T-helper 2 cell (primary cell): ENCODE data around the gene RELN.
"Not testable (repeated sequence)": the region's sequence is repeated elsewhere in the genome, so short reads cannot be mapped to it uniquely, and the experiment has no call there.

Experiments used
- DNase-seq, 5 experiments: peaks; one replicate each; pipeline versions ENCODE4 v3.0.0 to v3.0.0-alpha.2; 2012 to 2022

Gene RELN

DNA sequence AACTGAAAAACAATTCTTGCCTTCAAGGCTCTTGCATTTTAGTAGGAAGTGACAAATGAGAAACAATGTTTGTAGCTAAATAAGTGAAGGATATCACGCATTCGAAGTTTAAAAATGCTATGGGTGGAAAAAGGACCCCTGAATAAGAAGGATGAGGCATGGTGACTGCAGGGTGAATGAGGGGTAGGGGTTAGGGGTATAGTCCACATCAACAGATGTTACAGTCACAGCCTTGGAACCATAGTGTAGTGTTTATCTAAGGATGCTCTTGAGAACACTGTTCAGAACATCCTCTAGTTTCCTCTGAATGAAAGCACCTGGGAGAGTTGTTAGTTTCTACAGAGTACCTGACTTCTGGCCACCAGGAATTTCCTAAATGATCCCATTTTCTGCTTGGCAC lies 157.0 kb downstream of the RELN start:
- no peak for DNase-seq

DNA sequence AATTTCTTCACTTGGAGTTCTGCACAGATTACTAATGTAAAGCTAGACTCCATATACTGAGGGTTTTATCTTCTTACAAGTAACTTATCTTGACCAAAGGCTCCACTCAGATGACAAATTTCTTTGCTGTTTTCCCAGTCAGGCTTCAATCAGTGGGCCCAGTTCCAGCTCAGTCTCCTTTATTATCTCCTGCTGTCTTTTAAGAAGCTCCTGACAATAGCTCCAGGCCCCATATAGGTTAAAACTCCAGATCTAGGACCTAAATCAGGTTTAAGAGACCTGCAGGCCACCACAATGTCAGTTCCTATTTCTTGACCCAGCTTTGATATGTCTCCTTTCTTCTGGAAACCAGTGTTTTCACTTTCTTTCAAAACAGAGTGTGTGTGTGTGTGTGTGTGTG lies 165.2 kb downstream of the RELN start:
- no peak for DNase-seq

DNA sequence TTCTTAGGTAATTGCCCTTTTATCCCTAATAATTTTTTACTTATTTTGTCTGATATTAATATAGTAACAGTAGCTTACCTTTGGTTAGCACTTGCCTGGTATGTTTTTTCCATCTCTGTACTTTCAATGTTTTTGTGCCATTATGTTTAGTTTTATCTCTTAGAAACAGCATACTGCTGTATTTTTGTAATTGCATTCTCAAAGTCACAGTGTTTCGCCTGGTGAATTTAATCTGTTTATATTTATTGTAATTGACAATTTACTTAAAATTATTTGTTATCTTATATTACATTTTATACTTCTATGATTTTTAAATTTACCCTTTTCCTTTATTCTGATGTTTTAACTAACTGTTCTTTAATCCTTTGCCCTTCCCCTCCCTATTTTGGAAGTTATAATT lies 166.4 kb downstream of the RELN start:
- DNase-seq: no peak

DNA sequence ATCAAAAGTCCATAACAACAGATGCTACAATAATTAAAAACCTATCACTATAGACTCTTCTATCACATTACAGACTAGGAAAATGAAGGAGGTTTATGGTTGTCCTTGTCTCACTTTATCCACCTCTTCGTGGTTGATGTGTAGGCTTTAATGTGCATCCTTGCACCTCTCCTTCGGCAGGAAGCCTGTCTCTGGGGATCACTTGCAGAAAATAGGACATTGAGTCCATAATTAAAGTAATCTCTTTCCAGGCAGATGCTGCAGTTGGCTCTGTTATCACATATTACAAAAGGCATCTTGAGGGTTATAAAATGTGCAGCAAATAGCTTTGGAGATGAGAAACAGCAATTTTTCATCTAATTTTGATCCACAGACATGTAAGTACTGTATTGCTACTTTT lies 168.4 kb downstream of the RELN start:
- no peak for DNase-seq

DNA sequence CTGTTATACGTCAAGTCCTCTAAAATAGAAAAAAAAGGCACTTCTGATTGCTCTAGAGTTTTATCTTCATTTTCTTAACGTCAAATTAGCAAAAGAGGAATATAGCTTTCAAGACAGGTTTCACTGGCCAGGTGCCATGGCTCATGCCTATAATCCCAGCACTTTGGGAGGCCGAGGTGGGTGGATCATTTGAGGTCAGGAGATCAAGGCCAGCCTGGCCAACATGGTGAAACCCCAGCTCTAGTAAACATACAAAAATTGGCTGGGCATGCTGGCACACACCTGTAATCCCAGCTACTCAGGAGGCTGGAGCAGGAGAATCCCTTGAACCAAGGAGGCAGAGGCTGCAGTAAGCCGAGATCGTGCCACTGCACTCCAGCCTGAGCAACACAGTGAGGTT lies 173.5 kb downstream of the RELN start:
- not testable (repeated sequence) for DNase-seq

DNA sequence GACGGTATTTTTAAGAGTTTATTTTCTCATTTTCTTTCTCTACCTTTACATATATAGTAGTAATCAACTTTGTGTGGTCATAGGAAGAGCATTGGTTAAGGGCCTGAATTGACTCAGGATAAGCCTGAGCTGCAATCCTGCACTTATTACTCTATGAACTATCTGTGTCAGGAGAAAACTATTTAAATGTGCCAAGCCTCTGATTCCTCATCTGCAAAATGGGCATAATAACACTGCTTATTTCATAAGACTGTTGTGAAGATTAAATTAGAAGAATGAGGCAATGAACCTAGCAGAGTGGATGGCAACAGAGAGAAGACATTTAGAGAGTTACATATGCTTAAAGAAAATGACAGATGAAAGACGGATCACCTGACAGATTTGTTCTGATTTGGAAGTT lies 175.5 kb downstream of the RELN start:
- DNase-seq: no peak

DNA sequence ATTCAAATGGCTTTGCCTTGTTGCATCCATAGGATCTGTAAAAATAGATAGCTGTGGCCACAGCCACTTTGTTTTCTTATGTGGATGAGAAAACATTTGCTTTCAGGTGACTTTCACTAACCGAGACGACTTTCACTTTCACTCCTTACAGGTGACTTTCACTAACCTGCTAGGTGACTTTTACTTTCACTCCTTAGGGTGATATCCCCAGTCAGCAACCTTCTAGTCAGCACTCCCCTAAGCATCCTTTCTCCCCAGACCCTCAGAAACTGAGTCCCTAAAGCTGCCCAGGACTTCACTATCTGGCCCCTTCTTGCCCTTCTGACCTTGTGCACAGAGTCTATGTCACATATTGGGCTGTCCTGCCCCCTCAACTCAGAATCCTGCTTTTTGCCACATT lies 177.5 kb downstream of the RELN start:
- peak in 1 of 5 experiments; percentile 26 for DNase-seq

DNA sequence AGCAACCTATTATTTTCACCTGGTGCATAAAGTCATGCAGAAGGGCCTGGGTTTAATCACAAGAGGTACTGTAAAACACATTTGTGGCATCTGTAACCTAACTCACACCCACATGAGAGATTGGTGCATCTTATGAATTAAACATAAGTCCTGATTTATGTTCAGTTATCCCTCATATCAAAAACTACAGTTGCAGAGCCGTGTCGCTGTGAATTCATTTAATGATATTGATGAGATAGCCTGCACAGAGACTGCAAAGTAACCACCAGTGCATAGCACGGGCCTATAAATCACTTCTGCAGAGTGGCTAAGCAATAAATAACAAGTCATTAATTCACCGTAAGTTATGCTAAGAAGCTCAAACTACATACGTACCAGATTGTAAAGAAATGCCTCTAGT lies 178.2 kb downstream of the RELN start:
- no peak for DNase-seq

DNA sequence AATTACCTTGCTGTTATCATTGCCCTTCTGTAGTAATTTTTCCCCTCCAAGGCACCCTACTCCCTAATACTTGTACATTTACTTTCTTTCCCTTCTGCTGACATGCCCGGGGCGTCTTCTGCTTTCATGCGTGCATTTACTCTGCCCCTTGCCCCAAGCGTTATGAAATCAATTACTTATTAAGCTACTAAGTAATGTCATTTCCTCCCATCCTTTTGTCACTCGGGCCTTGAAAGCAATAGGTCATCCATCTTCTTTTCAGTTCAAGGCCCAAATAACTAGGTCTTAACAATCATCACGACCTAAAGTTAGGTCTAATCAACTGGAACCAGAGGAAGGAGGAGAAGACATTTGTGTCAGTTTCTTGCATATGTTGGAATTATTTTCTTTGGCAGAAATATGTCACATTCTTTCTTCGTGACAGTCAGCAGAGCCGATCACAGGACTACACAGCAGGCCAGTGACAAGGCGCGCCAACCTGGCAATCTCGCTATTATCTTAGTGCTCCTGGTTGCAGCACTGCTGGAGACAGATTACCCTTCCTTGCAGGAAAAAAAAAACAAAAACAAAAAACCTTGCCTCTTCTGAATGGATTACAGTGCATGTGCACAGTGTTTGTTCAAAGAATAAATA lies 179.2 kb downstream of the RELN start:
- DNase-seq: no peak

DNA sequence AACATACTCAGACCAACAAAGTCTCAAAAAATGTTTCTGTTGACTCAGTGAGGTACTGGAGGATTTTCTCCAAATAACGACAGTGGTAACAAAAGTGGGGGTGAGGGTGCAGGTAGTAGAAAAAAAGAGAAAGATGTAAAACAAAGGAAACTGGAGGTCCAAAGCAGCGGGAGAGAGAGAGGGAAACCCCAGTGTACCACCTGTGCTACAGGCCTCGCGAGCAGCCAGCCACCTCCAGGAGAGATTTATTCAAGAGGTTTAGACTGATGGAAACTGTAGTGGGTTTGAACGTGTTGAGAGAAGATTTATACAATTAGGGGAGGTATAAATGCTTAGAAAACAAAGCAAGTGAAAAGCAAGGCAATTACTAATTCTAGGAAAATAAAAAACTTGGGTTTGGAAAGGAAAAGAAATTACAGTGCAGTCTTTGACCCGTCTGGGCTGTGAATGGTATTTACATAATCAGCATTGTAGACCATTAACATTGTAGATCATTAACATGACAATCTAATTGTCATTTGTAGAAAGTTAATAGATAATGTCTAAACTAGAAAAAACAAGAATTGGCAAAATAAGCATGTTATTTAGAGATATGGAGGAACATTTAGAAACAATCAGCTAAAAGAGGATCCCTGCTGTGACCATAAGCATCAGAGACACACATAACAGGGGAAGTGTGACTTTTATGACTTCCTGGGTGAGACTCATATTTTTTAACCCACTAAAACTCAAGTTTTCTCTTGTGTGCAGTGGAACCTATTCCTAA lies 180.0 kb downstream of the RELN start:
- DNase-seq: no peak

DNA sequence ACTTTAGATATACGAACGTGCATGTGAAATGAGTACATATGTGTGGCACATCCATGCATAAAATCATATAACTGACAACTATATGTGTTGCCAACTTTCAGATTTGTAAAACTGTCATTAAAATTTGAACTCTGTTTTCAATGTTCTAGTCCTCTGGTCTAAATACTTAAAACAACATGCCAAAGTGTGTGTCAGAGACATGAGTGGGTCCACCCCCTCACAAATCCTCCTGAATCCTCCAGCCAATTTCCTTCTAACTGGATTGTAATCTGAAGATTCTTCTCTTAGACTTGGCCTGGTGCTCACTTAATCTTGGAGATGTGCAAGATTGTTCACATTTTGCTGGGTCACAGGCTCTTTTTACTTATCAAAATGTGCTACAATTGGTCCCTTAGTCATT lies 184.1 kb downstream of the RELN start:
- no peak for DNase-seq

DNA sequence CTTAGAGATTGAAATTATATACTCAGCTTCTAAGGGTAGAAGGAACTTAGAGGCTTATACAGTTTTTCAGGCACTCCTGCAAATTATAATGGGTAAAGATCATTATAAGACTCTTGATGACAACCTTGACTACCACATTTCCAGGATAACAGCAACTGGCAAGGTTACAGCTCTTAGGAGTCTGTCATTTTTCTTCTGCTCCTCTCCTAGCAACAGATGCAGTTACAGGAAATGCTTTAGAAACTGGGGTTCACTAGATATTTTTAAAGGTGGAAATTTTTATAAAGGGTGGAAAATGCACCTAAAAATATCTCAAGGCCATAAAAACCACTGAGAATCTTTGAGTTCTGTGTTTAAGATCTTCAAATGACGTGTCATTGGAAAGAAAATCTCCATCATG lies 185.8 kb downstream of the RELN start:
- DNase-seq: no peak

DNA sequence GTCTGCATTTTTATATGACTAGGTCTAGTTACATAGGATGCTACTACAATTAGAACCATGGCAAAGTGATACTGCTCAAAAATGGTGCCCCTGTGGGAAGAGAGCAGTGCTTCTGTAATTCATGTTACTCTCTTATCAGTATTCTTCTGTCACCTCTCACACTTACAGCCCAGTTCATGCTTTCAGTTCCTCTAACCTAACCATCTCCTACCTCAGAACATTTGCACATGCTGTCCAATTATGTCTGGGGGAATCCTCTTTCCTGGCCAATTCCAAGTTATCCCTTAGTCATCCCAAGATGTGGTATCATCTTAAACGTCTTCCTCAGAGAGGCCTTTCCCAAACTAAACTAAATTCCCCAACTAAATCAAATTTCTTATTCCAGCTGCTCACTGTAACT lies 190.2 kb downstream of the RELN start:
- no peak for DNase-seq

DNA sequence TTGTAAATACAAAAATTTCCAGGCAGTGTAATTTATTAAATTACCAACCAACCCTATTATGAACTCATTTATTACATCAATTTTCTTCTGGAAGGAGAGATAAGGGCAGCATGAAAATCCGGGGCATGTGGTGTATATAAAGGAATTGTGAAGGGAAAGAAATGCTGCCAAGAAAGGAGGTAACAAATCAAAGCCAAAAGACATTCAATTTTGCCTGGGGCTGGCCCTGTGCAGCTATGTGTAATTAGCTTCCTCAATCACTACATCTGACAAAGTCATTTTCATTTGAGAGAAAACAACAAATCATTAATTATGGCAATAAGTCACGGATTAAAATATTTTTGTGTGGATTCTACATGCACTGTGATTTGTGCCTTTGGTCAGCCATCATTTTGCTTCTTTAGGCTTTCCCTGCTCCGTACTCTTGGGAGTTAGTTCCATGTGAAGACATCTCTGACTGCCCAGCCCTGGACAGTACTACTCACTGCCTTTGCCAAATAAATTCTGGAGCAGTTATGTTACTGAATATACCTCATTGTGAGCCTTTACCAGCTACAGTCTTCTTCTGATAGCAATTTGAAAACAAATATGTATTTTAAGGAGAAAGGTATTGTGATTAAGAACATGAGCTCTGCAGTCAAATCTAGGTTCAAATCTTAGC lies 191.7 kb downstream of the RELN start:
- no peak for DNase-seq

DNA sequence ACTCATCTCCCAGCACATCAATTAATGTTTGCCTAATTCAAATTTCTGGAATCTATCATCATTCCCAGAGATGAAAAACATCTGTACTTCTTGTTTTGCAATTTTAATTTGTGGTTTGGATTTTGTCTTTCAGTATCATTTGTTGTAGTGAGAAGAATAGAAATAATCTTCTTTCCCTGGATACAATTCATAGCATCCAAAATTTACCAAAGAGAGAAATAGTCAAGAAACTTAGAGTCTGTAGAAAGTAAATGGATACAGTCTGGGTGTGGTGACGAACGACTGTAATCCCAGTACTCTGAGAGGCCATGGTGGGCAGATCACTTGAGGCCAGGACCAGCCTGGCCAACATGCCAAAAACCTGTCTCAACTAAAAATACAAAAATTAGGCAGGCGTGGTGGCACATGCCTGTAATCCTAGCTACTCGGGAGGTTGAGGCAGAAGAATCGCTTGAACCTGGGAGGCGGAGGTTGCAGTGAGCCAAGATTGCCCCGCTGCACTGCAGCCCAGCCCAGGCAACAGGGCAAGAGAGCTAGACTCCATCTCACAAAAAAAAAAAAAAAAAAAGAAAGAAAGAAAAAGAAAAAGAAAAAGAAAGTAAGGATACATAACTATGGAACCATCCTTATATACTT lies 193.0 kb downstream of the RELN start:
- no peak for DNase-seq

DNA sequence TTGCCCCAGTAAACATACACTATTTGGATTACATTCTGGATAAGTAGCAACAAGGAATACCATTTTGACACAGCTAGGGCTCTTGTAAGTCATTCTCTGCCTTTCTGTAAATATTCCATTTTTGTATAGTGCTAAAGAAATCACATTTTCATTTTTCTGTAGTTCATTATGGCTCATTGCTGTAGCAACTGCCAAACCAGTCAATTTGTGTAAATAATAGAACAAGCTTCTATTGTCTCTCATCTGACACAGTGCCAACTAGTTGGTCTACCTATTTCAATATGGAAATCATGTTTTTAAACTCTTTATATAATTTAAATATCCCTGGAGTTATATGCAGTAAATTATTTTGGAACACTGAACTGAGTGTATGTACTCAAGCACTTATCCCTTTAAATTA lies 193.7 kb downstream of the RELN start:
- no peak for DNase-seq

DNA sequence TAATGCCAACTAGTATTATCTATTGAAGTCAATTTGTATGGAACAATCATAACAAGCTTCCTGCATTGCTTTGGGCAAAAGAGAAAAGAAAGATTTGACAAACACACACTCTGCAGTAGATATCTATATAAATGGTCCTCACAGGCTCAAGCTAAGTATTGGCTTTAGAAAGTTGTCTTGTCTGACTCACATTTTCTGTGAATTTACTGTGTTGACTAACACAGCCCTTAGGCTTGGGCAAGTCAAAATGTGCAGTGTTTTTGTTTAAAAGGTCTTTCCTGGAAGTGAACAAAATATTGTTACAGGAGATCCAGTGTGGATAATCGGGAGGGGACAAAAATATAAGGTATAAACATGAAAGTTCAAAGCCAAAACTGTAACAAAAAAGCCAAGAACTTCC lies 194.4 kb downstream of the RELN start:
- no peak for DNase-seq

DNA sequence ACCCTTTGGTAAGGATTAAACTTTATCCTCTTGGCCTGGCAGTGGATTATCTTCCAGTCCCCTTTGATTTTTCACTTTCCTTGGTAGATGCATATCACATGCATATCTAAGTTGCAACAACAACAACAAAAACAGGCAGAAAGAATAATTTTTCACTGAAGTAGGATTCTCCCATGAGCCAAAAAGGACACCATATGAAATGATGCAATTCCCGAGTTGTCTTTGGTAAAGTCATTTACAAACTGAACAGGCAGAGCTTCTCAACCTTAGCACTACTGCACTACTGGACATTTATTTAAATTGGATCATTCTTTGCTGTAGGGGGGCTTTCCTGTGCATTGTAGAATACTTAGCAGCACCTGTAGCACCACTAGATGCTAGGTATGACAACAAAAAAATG lies 195.0 kb downstream of the RELN start:
- no peak for DNase-seq

DNA sequence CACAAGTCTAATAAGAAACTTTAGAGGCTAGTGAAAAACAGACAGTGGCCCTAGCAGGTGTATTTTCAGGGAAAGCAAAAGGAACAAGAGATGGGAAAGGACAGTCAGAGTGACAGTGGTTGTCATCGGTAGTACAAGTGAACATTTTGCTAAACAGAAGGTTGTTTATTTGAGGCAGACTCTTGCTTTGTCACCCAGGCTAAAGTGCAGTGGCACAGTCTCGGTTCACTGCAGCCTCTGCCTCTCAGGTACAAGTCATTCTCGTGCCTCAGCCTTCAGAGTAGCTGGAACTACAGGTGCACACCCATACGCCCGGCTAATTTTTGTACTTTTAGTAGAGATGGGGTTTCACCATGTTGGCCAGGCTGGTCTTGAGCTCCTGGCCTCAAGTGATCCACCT lies 195.8 kb downstream of the RELN start:
- no peak for DNase-seq

DNA sequence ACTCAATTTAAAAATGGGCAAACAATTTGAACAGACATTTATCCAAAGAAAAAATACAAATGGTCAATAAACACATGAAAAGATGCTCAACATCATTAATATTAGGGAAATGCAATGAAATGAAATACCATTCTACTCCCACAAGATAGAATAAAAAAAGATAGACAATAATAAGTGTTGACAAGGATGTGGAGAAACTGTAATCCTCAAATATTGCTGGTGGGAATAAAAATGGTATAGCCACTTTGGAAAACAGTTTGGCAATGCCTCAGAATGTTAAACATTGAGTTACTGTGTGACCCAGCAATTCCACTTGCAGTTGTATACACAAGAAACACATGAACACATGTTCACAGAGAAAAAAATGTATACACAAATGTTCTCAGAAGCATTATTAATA lies 197.6 kb downstream of the RELN start:
- DNase-seq: no peak

DNA sequence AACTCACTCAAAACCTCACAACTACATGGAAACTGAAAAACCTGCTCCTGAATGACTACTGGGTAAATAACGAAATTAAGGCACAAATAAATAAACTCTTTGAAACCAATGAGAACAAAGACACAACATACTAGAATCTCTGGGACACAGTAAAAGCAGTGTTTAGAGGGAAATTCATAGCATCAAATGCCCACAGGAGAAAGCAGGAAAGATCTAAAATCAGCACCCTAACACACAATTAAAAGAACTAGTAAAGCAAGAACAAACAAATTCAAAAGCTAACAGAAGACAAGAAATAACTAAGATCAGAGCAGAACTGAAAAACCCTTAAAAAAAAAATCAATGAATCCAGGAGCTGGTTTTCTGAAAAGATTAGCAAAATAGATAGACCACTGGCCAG lies 202.4 kb downstream of the RELN start:
- DNase-seq: not testable (repeated sequence)

DNA sequence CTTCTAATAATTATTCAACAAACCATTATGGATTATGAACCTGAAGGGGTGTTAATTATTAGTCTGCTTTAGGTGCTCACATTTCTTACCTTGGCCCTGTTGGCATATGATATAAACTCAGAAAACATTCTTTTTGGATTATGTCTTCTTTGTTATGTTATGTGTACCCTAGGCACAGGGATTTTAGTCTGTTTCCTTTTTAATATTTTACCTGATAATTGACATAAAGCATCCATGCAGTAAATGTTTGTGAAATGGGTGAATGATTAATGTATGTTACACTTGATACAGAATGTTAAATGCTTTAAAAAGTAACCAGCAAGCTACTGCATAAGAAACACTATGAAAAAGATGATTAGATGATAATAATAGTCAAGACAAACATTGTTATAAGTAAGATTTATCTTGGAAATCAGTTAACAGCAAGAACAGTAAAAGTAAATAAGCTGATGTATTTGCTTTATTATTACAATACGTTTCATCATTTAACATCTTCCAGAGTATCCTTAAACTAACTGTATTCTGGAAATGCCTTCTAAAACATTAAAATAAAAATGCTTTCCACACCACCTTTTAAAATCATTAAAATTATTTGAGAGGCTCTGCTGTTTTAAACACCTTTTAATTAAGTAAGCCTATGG lies 204.7 kb downstream of the RELN start:
- DNase-seq: no peak

DNA sequence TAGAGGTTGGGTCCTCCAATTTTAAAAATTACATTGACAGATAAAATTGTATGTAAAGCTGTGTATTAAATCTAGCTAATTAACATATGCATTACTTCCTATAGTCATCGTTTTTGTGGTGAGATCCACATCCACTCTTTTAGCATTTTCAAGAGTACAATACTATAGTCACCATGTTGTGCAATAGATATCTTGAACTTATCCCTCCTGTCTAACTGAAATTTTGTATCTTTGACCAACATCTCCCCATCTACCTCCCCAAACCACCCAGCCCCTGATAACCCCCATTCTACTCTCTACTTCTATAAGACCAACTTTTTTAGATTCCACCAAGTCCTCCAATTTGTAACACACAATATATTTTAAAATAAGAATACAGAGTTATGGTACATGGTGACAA lies 208.0 kb downstream of the RELN start:
- DNase-seq: no peak
